Fibroblast of the conjunctiva (primary cell): ENCODE data around the gene ZEB2.

ENCODE experiments used
- DNase-seq: peaks from one replicate; pipeline ENCODE4 v3.0.0-alpha.2; 2010; ENCODE audit warnings: low read depth

Gene ZEB2

GRCh38 chr2:144528108-144528507 is 8.2 kb upstream of the ZEB2 start:
- DNase-seq: no peak

DNA sequence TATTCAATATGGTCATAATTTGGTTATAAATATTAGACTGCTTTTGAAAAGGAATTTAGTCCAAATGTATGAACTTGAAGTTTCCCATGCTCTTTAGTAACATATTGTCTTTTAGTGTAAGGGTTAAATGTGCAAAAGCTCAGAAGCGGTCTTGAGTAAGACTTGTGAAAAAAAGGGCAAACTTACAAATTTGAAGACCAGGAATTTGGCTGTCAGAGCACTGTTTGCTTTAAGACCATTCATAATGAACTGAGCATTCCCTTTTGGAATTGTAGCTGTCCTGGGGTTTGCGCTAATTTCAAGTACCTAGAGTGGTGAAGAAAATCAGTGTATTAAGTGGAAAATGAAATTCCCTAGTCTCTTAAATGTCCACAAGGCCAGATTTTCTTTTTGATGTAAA is 6.9 kb upstream of the ZEB2 start:
- no peak for DNase-seq

DNA sequence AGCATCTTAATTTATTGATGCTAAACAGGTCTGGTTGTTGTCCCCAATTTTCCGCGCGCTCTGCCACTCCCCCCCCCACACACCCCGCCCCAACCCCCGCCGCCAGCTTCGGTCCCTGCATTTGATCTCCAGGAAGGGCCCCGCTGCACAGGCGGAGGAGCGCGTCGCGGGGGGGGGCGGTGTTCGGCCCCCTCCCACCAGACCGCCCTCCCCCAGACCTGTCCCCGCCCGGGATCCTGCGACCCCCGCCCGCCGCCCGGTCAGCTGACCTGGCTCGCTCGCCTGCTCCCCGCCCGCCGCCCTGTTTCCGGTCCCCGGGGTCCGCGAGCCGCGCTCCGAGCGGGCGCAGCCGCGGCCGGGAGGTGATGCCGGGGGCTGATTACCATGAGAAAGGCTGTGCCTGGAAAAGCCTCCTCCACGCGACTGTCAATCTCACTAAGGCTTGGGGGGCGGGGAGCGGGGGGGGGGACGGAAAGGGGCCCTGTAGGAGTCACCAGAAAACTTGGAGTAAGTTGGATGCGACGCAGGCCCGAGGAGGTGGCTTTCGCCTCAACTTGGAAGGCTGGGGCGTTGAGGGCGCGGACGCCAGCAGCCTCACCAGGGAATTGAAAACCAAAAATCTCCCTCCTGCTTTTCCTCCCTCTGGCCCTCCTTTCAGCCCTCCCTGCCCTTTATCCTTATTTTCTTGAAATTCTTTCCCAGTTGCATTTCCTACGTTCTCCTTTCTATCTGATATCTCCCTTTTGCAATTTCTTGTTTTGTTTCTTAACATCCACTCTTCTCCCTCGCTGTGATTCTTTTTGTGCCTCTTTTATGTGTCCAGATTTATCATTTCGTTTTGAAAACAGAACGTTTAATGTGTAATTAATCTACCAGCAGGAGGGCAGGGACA is 4.4 kb upstream of the ZEB2 start:
- DNase-seq: no peak

DNA sequence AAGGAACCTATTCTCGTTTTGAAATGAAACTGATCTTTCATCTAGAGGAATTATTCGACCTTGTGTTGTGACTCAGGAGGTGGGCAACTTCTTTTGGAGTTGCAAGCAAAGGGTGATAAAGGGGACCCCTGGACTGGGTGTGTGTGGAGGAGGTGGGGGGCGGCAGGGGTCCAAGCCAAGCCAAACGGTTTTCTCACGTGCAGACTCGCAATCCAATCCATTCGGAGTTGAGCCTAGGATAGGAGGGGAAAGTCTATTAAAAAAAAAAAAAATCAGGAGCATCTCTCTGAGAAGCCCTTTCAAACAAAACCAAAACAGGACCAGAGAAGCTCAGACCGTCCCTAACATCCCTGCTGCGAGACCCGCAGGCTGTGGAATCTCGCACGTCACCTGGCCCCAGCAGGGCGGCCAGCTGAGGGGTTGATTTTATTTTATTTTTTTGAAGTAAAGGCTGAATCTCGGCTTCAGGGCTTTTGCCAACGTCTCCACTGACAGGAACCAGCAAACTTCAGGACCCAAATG is 3.7 kb upstream of the ZEB2 start:
- no peak for DNase-seq

- DNase-seq: no peak
Measured at GRCh38 chr2:144522897-144523595, 3.1 kb upstream of the ZEB2 start.

GRCh38 chr2:144522176-144522896 is 2.4 kb upstream of the ZEB2 start:
- no peak for DNase-seq

DNA sequence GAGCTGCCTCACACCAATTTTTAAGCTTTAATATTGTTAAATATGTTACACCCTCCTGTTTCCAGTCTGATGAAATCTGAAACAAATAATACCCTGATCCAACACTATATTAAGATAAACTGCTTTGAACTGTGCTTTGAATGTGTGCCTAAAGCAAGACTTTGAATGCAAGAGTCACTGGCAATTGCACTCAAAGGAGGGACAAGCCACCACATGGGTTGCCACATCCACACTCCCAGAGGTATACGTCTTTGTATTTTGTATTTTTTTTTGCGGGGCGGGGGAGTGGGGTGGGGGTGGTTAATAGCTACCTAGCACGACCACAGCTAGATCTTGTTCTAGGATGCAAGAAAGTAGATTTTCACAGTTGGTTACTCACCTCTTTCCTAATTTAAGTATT is 1.8 kb upstream of the ZEB2 start:
- no peak for DNase-seq

DNA sequence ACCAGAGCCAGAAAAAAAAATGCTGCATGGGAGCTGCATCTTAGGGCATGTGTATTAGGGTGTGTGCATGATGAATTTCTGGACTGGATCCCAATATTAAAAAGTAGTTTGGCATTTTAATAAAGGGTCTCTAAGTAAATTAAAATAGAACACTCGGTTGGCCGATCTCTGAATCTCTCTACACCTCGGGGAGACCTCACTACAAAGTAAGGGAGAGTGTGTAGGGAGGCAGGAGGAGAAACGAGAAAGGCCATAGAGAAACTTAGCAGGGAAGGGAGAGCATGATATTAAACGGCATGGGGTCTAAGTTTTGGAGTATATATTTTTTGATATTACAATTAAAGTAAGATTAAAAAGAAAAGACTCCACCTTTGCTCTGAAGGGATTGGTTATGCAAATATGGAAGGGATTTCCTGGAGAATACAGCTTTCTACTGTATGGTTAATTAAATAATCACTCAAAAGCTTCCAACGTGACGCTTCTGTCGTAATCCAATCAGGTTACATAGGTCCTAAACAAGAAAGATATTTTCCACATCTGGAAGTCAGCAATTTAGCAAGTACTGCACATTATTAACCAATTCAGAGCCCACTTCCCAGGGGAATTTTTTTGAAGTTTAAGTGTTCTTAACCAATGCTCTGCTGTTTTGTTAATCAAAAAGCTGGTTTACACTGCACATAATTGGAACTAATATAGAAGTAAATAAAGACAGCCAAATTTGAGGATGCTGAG is 1.0 kb upstream of the ZEB2 start:
- DNase-seq: peak; percentile 87

- DNase-seq: no peak
Measured at GRCh38 chr2:144519597-144519933, 354 bp downstream of the ZEB2 start.

- no peak for DNase-seq
Measured at GRCh38 chr2:144518748-144519596, 947 bp downstream of the ZEB2 start.

GRCh38 chr2:144517866-144518747 is 1.8 kb downstream of the ZEB2 start:
- DNase-seq: no peak

DNA sequence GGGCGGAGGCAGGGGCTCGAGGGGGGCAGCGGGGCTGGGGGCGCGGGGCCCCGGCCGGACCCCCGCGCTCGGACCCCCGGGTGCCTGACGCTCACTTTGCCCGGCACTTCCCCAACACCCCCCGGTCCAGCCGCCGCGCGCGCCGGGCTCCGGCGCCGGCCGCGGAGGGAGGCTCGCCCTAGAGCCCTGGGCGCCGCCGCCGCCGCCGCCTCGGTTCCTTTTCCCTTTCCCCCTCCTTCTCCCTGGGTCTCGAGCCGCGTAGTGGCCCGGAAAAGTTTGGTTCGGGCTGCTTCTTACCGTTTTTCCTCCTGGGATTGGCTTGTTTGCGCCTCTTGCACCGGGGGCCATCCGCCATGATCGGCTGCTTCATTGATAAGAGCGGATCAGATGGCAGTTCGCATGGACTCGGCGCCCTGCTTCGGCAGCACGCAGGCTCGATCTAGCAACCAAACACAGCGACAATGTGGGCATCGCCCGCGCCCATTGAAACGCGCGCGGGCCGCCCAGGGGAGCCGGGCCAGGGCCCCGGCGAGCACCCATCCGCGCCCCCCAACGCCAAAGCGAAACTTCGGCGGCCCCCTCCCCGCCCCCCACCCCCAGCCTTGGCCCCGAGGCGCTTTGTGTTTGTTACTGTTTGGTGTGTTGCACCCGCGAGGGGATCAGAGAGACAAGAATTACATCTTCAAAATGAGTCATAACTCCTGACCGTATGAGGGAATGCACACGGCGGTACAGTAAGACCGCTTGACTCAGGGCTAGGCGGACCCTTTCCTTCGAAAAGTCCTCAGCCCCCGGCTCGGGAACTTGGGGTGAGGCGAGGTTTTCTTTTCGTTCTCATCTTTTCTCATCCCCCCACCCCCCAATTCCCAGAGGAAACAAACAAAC is 2.7 kb downstream of the ZEB2 start:
- peak; percentile 95 for DNase-seq

DNA sequence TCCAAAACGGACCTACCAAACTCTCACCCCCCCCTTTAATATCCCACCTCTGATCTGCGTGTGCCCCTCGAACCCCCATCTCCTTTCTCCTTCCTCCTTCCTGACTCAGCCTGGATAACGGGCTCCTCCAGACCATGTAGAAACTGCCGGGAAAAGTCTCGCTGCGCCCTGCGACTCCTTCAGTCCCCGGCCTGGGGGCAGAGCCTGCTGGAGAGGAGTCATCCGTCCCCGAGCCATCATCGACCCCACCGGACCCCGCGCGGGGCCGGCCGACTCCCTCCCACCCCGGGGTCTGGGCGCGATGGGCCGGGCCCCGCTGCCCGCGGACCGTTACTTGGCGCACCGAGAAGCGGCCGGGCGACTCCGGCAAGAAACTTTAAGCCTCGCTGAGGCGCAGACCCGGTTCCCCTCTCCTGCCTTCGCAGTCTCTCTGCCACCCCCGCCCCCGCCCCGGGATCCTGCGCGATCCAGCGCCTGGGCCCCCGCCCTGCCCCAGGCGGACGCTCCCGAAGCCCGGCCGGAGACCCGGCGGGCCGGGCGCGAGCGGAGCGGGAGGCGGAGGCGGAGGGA is 3.4 kb downstream of the ZEB2 start:
- no peak for DNase-seq

DNA sequence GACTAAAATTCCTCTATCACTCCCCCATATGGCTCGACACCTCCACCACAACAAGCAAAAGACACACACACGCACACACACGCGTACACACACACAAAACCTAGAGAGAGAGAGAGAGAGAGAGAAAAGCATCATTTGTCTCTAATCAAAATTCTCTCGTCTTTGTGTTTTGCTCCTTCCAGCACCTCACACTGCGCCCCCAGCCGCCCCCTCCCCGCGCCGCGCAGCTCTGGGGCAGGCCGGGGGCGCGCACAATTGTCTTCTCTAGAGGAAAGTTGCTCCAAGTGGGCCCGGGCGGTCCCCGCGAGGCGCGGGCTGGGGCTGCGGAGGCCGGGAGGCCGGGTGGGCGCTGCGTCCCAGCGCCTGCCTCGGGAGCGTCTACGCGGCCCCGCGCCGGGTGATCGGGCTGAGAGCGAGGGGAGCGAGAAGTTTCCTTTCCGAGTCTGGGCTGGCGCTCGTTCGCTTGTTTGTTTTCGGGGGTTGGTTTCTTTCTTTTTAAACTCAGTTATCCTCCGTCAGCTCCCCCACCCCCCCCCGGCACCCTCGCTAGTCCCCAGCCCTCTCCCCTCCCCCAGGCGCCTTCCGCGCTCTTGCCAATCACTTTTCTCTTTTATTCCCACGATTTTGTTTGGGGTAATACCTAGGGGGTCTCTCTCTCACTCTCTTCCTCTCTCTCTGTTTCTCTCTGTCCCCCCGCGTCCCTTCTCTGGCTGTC is 4.1 kb downstream of the ZEB2 start:
- DNase-seq: no peak

DNA sequence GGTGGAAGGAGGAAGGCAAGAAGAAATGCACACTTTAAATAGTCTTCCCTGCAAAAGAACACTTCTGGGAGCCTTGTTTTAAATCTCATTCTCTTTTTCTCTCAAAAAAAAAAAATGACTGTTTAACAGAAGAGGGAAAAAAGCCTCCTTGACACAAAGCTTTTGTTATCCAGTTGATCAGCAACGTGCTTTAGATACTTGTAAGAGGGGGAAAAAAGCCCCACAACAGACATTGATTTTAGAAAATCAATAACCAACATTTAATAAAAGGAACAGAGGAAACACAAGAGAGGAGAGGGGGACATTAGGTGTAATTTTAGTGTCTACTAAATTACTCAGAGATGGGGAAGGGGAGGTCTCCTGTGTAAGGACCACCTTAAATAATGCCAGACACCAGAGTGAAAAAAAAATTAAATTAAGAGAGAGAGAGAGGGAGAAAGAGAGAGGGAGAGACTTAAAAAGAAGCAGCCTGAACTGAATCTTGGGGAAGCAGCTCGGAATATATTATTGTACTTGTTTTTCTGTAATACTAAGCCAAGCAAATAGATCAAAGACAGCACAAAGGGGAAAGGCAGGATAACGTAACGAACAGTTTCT is 4.7 kb downstream of the ZEB2 start:
- no peak for DNase-seq

GRCh38 chr2:144514616-144515091 is 5.3 kb downstream of the ZEB2 start:
- DNase-seq: no peak

GRCh38 chr2:144513388-144514101 is 6.4 kb downstream of the ZEB2 start:
- DNase-seq: no peak
